ENCODE data around the gene SPAG8. TPM values are rescaled to one million over a fixed set of nuclear protein-coding genes. Genes with fewer than 3 reads are reported as not detected.

The SPAG8 gene
- total RNA-seq, 2 experiments from 2014 or later = 1.2 to 1.4 TPM

DNA sequence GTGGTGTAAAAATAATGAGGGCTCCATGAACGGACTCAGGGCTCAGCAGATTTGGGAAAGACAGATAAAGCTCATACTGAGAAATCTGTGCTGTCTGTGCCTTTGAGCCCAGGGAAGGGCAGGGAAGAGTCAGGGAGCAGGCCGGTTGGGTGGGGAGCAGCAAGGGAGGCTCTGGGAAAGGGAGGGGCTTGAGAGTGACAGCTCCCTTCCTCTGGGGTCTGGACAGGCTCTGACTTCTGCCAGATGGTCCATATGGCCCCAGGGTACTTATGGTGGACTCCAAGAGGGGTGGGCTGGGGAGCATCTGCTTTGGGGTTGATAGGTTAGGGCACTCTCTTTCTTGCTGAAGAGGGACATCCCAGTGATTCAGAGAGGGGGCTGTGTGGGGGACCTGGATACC, 18.6 kb downstream of the SPAG8 start:
- no peak overlapping the region for H3K4me3 Mint-ChIP-seq
- no peak overlapping the region for H3K27ac Mint-ChIP-seq
- H3K9me3 Mint-ChIP-seq (ENCODE audit: low read depth) = no peaks in the 10 kb centered on the region
- CTCF ChIA-PET = interaction anchor here (1.1 to 2.5 kb wide), 4 partner anchors 19 to 89 kb away, joined by 3 to 11 read pairs (median 4); partner anchors contain the start of gene SPAG8
- DNase-seq (no peak), ATAC-seq (no peak)
- H3K36me3 Mint-ChIP-seq = no peaks in the 10 kb centered on the region
- H3K27me3 Mint-ChIP-seq = no peaks in the 10 kb centered on the region
- peaks cover 26% of the 10 kb centered on the region for H3K4me1 Mint-ChIP-seq

DNA sequence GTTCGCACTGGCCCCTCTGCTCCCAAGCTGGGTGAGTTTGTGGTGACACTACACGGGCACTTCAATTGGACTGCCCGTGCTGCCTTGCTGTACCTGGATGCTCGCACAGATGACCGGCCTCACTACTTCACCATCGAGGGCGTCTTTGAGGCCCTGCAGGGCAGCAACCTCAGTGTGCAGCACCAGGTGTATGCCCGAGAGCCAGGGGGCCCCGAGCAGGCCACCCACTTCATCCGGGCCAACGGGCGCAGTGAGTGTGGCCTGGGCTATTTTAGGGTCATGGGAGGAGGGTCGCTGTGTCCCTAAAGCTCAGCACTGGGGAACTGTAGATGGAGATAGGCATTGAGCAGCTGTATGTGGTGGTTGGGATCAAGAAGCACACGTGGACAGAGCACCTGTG, 19.2 kb downstream of the SPAG8 start:
- Mint-ChIP-seq H3K4me3 (no peak overlapping the region), H3K27ac (no peak overlapping the region)
- CTCF ChIA-PET = interaction anchor here (1.1 to 2.5 kb wide), 4 partner anchors 20 to 89 kb away, joined by 3 to 11 read pairs (median 4); partner anchors contain the start of gene SPAG8

DNA sequence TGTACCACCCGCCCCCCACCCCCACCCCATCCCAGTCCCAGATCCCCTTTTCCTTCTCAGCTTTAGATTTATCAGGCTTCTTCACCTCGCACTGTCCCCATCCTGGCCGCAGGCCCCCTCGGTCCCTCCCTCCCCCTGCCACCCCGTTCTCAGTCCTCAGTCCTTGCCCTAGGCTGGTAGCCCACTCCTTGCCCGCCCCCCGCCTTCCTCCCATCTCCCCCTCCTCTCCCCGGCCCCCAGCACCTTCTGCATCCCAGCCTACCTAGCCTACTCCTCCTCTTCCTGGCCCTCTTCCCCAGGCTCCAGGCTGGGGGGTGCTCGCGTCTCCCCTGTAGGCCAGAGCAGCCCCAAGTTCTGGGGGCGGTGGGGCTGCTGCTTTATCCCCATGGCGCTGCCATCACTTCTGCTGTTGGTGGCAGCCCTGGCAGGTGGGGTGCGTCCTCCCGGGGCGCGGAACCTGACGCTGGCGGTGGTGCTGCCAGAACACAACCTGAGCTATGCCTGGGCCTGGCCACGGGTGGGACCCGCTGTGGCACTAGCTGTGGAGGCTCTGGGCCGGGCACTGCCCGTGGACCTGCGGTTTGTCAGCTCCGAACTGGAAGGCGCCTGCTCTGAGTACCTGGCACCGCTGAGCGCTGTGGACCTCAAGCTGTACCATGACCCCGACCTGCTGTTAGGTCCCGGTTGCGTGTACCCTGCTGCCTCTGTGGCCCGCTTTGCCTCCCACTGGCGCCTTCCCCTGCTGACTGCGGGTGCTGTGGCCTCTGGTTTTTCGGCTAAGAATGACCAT, 19.8 kb downstream of the SPAG8 start:
- DNase-seq (no peak), ATAC-seq (no peak)
- Mint-ChIP-seq H3K4me1 (peaks cover 18% of the 10 kb centered on the region), H3K4me3 (no peak overlapping the region), H3K27ac (no peak overlapping the region), H3K36me3 (no peaks in the 10 kb centered on the region), H3K27me3 (no peaks in the 10 kb centered on the region), H3K9me3 (ENCODE audit: low read depth) (no peaks in the 10 kb centered on the region)
- CTCF ChIA-PET = interaction anchor here (0.7 to 2.5 kb wide), 5 partner anchors 20 to 90 kb away, joined by 3 to 11 read pairs (median 4); partner anchors contain the start of genes FAM221B, SPAG8 and TMEM8B

More for the DNA sequence above, 19.2 kb downstream of the SPAG8 start:
- Mint-ChIP-seq H3K4me1 (peaks cover 22% of the 10 kb centered on the region), H3K9me3 (ENCODE audit: low read depth) (no peaks in the 10 kb centered on the region), H3K27me3 (no peaks in the 10 kb centered on the region), H3K36me3 (no peaks in the 10 kb centered on the region)
- no peak for DNase-seq
- no peak for ATAC-seq

DNA sequence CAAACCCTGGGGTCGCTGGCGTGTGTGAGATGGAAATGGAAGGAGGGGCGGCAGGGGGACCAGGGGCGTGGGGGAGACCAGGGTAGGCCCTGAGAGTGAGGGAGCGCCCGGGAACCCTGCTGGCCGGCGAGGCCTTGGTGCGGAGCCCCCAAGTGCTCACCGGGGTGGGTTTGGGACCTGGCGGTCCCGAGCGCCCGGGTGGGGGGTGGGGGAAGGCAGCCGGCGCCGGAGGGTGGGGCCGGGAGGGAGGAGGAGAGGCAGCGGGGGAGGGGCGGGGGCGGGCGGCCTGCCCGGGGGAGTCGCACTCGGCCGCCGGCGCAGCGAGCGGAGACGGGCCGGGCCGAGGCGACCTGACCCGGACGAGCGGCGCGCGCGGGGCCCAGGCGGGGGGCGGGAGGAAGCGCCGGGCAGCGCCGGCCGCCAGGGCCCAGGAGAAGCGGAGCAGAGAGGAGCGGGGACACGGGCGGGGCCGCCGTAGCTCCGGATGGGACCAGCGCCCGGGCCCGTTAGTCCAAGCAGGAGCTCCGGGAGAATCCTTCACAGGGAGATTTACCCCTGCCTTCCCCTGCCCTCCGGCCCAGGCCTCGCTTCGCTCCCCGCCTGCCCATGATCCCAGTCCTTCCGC, 20.7 kb downstream of the SPAG8 start, which contains the start of gene NPR2:
Gene NPR2 (plus strand): TSS at position 295 of the 625 bp plus-strand sequence. CDS start 818 bp downstream, outside the sequence.
- H3K27ac Mint-ChIP-seq = no peak within 1 kb of the TSS
- H3K4me3 Mint-ChIP-seq = no peak within 1 kb of the TSS
- H3K27me3 Mint-ChIP-seq = no peaks in the 10 kb centered on the region
- DNase-seq (no peak), ATAC-seq (no peak)
- H3K36me3 Mint-ChIP-seq = no peaks in the 10 kb centered on the region
- H3K4me1 Mint-ChIP-seq = peaks cover 14% of the 10 kb centered on the region
- CTCF ChIA-PET = interaction anchor here (0.7 to 2.5 kb wide), 2 partner anchors 35 to 38 kb away, joined by 3 to 11 read pairs; partner anchors contain the start of genes FAM221B and TMEM8B
- no peaks in the 10 kb centered on the region for H3K9me3 Mint-ChIP-seq (ENCODE audit: low read depth)

DNA sequence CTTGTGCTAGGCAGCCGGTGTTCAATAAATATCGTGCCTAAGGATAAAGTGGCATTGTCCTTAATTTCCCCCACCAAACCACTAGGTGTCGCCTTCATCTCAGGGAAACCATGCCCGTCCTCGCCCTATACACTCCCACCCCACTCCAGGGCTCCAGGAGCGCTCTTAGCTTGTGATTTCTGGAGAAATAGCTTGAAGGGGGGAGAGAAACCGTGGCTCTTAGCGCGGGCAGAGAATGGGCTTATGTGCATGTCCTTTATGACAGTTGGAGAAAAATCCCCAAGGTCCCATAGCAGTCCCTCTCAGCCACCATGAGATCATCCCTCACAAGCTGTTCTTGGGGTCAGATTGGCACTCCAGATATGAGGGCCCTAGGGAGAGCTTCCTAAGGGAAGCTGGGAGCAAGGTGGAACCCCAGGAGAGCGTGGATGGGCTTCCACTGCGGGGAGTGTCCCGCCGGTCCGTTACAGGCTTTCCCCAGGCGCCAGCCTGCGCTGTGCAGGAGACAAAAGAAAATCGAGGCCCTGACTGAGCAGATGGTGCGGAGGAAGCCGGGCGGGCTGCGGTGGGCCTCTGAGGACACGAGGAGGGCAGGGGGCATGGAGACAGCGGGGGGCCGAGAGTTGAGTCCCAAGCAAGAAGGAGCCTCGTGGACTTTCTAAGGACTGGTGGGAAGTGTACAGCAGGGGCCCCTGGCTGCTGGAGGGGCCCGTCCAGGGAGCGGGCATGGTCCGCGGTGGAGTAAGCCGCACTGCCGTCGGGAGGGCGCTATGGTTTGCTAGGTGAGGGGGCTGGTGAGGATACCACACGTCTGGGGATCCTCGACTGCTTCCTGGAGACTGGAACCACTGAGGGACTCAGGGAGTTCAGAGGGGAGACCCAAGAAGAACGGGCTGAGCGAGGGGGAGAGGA, 21.4 kb downstream of the SPAG8 start:
- peak; percentile 89 for ATAC-seq

DNA sequence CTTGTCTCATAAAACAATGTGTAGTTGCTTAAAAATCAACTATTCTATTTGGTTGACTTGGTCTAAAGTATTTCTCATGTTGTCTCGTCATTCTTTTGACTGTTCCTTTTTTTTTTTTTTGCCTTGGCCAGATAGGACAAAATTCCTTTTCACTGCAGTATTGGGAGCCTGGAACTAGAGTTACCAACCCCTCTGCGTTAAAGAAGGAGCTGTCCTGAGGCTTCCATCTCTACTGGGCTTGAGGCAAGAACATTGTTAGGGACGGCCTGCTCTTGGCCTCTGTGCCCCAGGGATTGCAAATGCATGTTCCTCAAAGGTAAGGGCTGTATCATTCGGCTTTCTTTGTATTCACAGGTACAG, 22.1 kb downstream of the SPAG8 start:
- CTCF ChIA-PET = interaction anchor here (0.6 to 3.7 kb wide), 33 partner anchors 8 to 169 kb away, joined by 3 to 76 read pairs (median 5); partner anchors contain the start of genes CREB3, FAM221B, GBA2 and HINT2
- H3K9me3 Mint-ChIP-seq (ENCODE audit: low read depth) = no peaks in the 10 kb centered on the region
- H3K36me3 Mint-ChIP-seq = peaks cover 2% of the 10 kb centered on the region
- H3K4me1 Mint-ChIP-seq = peaks cover 10% of the 10 kb centered on the region
- no peak overlapping the region for H3K4me3 Mint-ChIP-seq
- no peak for DNase-seq
- H3K27me3 Mint-ChIP-seq = no peaks in the 10 kb centered on the region
- peak; percentile 16 for ATAC-seq
- H3K27ac Mint-ChIP-seq = no peak overlapping the region

More for the DNA sequence above, 21.4 kb downstream of the SPAG8 start:
- peak; percentile 69 for DNase-seq
- peaks cover 1% of the 10 kb centered on the region for H3K36me3 Mint-ChIP-seq
- H3K4me1 Mint-ChIP-seq = peaks cover 11% of the 10 kb centered on the region
- H3K27me3 Mint-ChIP-seq = no peaks in the 10 kb centered on the region
- H3K4me3 Mint-ChIP-seq = no peak overlapping the region
- CTCF ChIA-PET = interaction anchor here (0.6 to 3.7 kb wide), 34 partner anchors 9 to 170 kb away, joined by 3 to 76 read pairs (median 4); partner anchors contain the start of genes CREB3, FAM221B, GBA2 and HINT2
- H3K9me3 Mint-ChIP-seq (ENCODE audit: low read depth) = no peaks in the 10 kb centered on the region
- H3K27ac Mint-ChIP-seq = no peak overlapping the region

DNA sequence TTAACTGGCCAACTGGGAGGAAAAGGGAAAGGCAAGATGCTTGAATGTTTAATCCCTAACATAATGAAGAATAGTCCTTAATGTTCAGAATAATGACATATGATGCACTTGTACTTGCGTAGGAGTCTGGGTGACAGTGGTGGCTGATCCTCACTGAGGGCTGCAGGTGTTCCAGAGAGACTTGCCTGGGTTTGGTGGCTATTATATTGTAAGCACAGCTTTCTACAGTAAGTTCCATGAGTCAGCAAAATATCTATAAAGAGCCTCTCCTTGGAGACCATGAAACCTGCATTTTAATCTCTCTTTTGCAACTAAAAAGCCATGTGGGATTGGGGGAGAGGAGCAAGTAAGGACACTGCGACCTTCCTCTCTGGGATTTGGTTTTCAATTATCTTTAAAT, 22.5 kb downstream of the SPAG8 start:
- Mint-ChIP-seq H3K27me3 (no peaks in the 10 kb centered on the region), H3K9me3 (ENCODE audit: low read depth) (no peaks in the 10 kb centered on the region), H3K4me1 (peaks cover 8% of the 10 kb centered on the region), H3K4me3 (no peak overlapping the region), H3K36me3 (peaks cover 2% of the 10 kb centered on the region), H3K27ac (no peak overlapping the region)
- DNase-seq = no peak
- no peak for ATAC-seq
- CTCF ChIA-PET = interaction anchor here (0.6 to 3.7 kb wide), 34 partner anchors 8 to 169 kb away, joined by 3 to 76 read pairs (median 5); partner anchors contain the start of genes CREB3, FAM221B, GBA2 and HINT2

DNA sequence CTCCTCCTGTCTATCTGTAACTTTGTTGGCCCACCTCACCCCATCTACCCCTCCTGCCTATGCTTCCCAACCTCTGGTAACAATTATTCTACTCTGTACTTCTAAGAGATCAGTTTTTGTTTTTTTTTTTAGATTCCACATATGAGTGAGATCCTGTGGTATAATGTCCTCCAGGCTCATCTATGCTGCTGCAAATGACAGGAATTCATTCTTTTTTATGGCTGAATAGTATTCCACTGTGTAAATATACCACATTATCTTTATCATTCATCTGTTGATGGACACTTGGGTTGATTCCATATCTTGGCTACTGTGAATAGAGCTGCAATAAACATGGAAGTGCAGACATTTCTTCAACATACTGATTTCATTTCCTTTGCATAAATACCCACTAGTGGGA, 28.6 kb downstream of the SPAG8 start:
- Mint-ChIP-seq H3K27me3 (no peaks in the 10 kb centered on the region), H3K36me3 (peaks cover 18% of the 10 kb centered on the region), H3K4me3 (no peak overlapping the region), H3K9me3 (ENCODE audit: low read depth) (no peaks in the 10 kb centered on the region), H3K27ac (no peak overlapping the region), H3K4me1 (no peaks in the 10 kb centered on the region)
- no peak for ATAC-seq
- CTCF ChIA-PET = interaction anchor here (0.7 to 1.2 kb wide), 3 partner anchors 12 to 99 kb away, joined by 3 to 4 read pairs (median 3); no protein-coding TSS in a partner anchor
- no peak for DNase-seq

DNA sequence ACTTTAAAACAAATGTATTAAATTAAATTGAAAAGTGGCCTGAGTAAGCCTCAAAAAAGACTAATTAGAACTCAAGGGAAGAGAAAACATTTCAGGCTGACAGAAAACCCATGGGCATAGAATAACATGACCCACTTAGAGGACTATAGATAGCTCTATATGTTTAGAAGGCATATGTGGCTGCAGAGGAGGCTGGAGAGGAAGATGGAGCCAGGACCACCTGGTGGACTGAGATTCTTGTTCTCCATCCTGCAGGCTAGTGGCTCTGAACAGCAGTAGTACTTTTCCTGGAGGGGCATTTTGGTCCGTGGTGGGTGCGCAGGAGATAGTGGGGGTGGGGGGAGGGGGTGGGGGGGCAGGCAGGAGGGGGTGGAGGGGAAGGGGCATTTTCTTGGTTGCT, 31.0 kb downstream of the SPAG8 start:
- H3K4me3 Mint-ChIP-seq = no peak overlapping the region
- peaks cover 2% of the 10 kb centered on the region for H3K4me1 Mint-ChIP-seq

DNA sequence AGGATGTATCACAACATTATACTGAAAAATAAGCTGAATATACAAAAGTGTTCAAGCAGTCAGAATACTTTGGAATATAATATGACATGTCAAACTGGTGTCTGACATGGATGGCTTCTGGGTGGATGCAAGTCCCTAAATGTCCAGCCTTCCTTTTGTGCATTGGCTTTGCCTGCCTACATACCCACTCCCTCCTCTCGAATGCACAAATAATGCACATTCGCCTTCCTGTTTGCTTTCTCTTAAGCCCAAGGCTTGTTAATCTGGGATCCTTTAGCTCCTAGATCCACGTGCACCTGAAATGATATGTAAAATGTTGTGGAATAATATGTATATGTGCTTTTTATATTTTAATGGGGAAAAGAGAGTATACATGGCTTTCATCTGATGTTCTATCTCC, 33.6 kb downstream of the SPAG8 start:
- H3K27me3 Mint-ChIP-seq = no peaks in the 10 kb centered on the region
- H3K36me3 Mint-ChIP-seq = peaks cover 12% of the 10 kb centered on the region
- CTCF ChIA-PET = interaction anchor here (0.7 to 2.1 kb wide), 5 partner anchors 8 to 104 kb away, joined by 3 to 7 read pairs (median 3); no protein-coding TSS in a partner anchor
- ATAC-seq (no peak), DNase-seq (no peak)
- H3K9me3 Mint-ChIP-seq (ENCODE audit: low read depth) = no peaks in the 10 kb centered on the region
- H3K27ac Mint-ChIP-seq = no peak overlapping the region
- peaks cover 2% of the 10 kb centered on the region for H3K4me1 Mint-ChIP-seq
- no peak overlapping the region for H3K4me3 Mint-ChIP-seq

More for the DNA sequence above, 31.0 kb downstream of the SPAG8 start:
- Mint-ChIP-seq H3K36me3 (peaks cover 20% of the 10 kb centered on the region), H3K27ac (no peak overlapping the region), H3K9me3 (ENCODE audit: low read depth) (no peaks in the 10 kb centered on the region), H3K27me3 (no peaks in the 10 kb centered on the region)
- CTCF ChIA-PET = interaction anchor here (1.4 kb wide), 1 partner anchor 9 kb away, joined by 5 read pairs; no protein-coding TSS in a partner anchor
- DNase-seq = no peak
- ATAC-seq = no peak

DNA sequence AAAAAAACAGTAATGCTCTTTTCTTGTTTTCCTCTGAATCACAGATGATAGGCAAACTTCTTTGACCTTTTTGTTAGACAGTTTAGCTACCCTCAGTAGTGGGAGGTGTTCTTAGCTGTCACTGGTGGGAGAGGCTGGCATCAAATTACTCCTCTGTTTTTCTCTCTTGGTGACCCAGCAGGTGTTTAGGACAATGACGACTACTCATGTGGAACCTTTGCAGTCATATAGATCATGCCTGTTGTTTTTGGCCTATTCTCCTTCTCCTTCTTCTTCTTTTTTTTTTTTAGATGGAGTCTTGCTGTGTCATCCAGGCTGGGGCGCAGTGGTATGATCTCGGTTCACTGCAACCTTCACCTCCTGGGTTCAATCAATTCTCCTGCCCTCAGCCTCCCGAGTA, 36.0 kb downstream of the SPAG8 start:
- CTCF ChIA-PET = interaction anchor here (0.7 to 1.9 kb wide), 5 partner anchors 14 to 106 kb away, joined by 3 to 11 read pairs (median 4); no protein-coding TSS in a partner anchor
- Mint-ChIP-seq H3K36me3 (peaks cover 8% of the 10 kb centered on the region), H3K4me3 (no peak overlapping the region)

DNA sequence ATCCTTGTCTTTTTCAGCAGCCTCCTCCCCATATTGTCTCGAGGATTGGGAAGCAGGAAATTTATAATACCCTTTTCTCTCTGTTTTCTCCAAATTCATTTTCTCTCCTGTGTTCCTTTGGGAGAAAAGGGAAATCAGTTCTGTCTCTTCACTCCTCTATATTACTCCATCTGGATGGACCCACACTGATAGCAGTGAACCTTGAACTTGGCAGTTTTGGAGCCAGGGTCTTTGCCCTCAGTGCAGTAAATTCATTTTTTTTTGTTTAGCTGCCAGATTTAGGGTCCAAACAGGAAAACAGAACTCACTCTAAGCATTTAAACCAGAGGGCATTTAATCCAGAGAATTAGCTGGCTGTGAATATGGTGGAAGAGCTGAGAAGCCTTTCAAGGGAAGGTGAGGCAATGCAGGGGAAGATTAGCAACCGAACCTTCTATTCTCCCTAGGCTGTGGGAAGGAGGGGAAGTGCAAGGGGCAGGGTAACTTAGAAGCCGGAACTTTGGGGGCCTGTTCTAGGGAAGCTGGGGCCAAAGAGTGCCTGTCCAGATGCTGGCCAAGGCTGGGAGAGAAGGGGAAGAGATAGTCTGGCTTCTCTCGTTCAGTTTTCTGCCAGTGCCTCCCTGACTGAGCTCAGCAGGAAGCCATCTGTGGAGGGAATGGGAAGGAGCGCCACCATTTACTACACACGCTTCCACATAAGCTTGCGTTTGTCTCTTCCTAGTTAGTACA, 37.0 kb downstream of the SPAG8 start:
- CTCF ChIA-PET = interaction anchor here (0.6 to 1.9 kb wide), 6 partner anchors 15 to 668 kb away, joined by 3 to 11 read pairs (median 4); no protein-coding TSS in a partner anchor
- Mint-ChIP-seq H3K9me3 (ENCODE audit: low read depth) (no peaks in the 10 kb centered on the region), H3K4me3 (no peak overlapping the region), H3K4me1 (peaks cover 2% of the 10 kb centered on the region), H3K27me3 (no peaks in the 10 kb centered on the region), H3K27ac (peak overlapping the region; percentile 41), H3K36me3 (peaks cover 3% of the 10 kb centered on the region)
- no peak for DNase-seq
- no peak for ATAC-seq

More for the DNA sequence above, 36.0 kb downstream of the SPAG8 start:
- no peaks in the 10 kb centered on the region for H3K27me3 Mint-ChIP-seq
- H3K27ac Mint-ChIP-seq = no peak overlapping the region
- DNase-seq (no peak), ATAC-seq (no peak)
- H3K4me1 Mint-ChIP-seq = peaks cover 2% of the 10 kb centered on the region
- H3K9me3 Mint-ChIP-seq (ENCODE audit: low read depth) = no peaks in the 10 kb centered on the region

Measured in activated CD8-positive, alpha-beta memory T cell treated with anti-CD3 and anti-CD28 coated beads, Interleukin-2, amount 10 ng/mL, durations not matched to agents 7 days and 5 days (primary cell).